ENCODE results near the gene NXPE3.
A peak's percentile ranks its signal among the peaks of the same experiment; 100 is the strongest.
"Not testable (repeated sequence)": the region's sequence is repeated elsewhere in the genome, so short reads cannot be mapped to it uniquely, and the experiment has no call there.

Gene NXPE3

DNA sequence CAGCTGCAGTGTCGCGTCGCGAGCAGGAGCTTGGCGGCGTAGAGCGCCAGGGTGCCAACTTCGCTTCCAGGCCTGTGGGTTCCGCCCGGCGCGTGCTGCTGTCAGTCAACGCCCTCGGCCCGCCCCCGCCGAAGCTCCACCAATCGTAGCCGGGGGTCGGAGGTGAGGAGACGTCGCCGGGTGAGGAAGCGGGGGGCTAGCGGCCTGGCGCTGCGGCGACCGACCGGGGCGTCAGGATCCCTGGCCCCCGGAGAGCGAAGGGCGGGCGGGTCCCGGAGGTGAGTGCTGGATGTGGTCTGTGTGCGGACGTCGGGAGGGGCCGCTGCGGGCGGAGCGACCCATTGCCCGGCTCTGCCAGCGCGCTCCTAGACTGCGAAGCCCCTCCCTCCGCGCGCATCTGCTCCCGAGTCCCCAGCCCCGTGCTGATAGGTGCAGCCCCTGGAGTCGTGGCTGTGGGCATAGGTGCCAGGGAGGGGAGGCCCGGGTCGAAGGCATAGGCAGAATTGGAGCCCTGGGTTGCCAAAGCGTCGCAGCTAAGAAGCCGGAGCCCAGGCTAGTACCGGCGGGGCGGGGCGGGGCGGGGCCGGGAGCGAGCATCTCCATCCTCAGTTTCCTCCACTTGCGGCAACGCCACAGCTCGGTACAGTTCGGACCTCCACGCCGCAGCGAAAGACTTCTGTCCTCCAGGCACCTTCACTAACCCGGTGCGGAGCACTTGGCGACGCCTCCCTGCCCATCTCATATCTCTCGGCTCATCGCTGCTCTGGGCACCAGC lies at the start of gene NXPE3:
Gene NXPE3, plus strand, starts transcription at position 165 of the 775 bp plus-strand sequence. CDS start 6,386 bp downstream, outside the sequence.
- DNase-seq (ENCODE audit: extremely low read depth in 1 of 2, low read depth in 1 of 2) = peak; percentile 85 to 91

GRCh38 chr3:101729586-101729985 lies 49.4 kb upstream of the NXPE3 start:
- no peak for DNase-seq (ENCODE audit: extremely low read depth in 1 of 2, low read depth in 1 of 2)

DNA sequence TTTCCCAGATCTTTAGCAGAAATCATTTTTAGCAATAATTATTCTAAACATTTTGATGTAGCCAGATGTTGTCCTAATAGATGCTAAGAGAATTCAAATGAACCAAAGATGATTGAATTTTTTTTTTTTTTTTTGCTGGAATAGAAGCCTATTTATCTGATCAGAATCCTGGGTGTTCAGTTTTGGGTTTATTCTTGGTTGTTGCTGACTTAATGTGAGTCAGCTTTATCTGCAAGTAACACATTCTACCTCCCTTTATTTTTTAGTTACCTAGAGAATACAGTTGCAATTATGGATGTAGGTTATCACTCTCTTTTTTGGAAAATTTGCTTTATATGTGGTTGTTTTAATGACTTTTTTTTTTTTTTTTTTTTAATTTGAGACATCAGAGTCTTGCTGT lies 48.2 kb upstream of the NXPE3 start:
- no peak for DNase-seq (ENCODE audit: extremely low read depth in 1 of 2, low read depth in 1 of 2)

- DNase-seq (ENCODE audit: extremely low read depth in 1 of 2, low read depth in 1 of 2) = no peak
These were observed 46.8 kb upstream of the NXPE3 start for GRCh38 chr3:101732240-101732641.

- no peak for DNase-seq (ENCODE audit: extremely low read depth in 1 of 2, low read depth in 1 of 2)
These were observed 43.2 kb upstream of the NXPE3 start for GRCh38 chr3:101735833-101736232.

GRCh38 chr3:101741914-101742313 lies 37.1 kb upstream of the NXPE3 start:
- DNase-seq (ENCODE audit: extremely low read depth in 1 of 2, low read depth in 1 of 2) = not testable (repeated sequence)

GRCh38 chr3:101744811-101745210 lies 34.2 kb upstream of the NXPE3 start:
- DNase-seq (ENCODE audit: extremely low read depth in 1 of 2, low read depth in 1 of 2) = no peak

- not testable (repeated sequence) for DNase-seq (ENCODE audit: extremely low read depth in 1 of 2, low read depth in 1 of 2)
These were observed 33.1 kb upstream of the NXPE3 start for GRCh38 chr3:101745934-101746333.

- DNase-seq (ENCODE audit: extremely low read depth in 1 of 2, low read depth in 1 of 2) = not testable (repeated sequence)
These were observed 25.5 kb upstream of the NXPE3 start for GRCh38 chr3:101753386-101754113.

DNA sequence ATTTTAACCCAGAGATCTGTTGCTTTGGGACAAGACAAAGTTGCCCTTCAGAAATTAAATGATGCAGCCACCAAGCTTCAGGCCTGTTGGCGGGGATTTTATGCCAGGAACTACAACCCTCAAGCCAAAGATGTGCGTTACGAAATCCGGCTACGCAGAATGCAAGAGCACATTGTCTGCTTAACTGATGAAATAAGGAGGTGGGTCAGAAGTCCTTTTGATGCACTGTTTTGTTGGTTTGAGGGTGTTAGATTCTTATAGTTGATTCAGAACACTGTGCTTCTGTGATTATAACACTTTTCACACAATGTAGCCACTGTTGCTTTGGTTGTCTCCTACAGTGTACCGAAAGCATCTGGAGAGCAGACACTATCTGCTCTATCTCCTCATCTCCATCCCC lies 20.8 kb upstream of the NXPE3 start:
- DNase-seq (ENCODE audit: extremely low read depth in 1 of 2, low read depth in 1 of 2) = no peak

DNA sequence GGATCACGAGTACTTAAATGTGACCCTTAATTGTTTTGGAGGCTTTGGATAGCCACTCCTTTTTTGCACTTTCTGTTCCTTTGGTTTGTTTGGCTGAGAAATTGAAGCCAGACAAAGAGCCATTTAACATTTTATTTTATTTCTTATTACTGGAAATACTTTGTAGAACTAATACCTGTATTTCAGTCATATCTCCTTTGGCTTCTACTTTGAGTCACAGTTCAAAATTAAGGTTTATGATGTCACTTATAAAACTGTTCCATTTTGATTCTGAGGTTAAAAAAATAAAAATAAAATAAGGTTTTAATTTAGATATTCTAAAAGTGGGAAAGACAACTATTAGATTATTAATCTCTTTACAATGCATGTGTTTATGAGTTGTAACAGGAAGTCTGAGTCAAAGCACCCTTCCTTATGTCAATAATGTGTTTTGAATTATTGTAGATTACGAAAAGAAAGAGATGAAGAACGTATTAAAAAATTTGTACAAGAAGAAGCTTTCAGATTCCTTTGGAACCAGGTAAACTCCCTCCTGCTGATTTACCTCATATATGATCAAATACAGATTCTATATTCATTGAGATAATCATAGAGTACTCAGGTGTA lies 16.9 kb upstream of the NXPE3 start:
- DNase-seq (ENCODE audit: extremely low read depth in 1 of 2, low read depth in 1 of 2) = no peak

DNA sequence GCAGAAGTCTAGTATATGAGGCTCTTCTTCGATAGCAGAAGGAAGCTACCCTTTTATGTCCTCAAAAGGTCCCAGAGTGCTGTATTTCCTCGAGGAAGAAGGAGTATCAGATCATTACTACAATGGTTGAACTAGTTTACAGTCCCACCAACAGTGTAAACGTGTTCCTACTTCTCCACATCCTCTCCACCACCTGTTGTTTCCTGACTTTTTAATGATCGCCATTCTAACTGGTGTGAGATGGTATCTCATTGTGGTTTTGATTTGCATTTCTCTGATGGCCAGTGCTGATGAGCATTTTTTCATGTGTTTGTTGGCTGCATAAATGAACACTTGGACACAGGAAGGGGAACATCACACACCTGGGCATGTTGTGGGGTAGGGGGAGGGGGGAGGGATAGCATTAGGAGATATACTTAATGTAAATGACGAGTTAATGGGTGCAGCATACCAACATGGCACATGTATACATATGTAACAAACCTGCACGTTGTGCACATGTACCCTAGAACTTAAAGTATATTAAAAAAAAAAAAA lies 1.2 kb upstream of the NXPE3 start:
- DNase-seq (ENCODE audit: extremely low read depth in 1 of 2, low read depth in 1 of 2) = not testable (repeated sequence)

DNA sequence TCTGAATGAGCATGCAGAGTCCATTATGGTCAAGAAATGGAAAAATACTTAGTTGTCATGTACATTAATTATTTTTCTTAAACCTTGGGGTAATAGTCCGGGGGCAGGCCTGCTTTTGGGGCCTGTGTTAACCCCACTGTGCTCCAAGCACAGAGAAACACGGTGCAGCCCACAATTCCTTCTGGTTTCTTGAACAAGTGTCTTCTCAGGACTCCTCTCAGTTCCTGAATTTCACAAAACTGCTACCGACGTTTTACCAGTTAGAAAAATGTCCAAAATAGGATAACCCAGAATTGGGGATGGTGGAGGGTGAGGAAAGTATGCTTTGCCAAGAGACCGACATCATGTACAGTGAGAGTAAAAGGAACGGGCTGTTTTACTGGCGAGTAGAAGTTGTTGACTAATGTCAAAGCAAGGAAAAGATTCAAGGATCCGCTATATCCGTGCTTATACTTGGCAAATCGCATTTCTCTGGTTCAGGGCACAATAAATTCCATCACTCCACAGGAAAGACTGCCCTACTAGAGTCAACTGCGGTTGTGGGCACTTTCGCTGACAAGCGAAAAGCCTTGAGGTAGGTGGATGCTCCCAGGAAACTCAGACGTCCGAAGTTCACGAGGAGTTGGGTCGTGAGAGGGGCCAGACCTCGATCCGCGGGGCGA lies 495 bp upstream of the NXPE3 start:
- DNase-seq (ENCODE audit: extremely low read depth in 1 of 2, low read depth in 1 of 2) = no peak

- no peak for DNase-seq (ENCODE audit: extremely low read depth in 1 of 2, low read depth in 1 of 2)
These were observed 891 bp downstream of the NXPE3 start for GRCh38 chr3:101779822-101780381.

- no peak for DNase-seq (ENCODE audit: extremely low read depth in 1 of 2, low read depth in 1 of 2)
These were observed 1.6 kb downstream of the NXPE3 start for GRCh38 chr3:101780661-101781060.

DNA sequence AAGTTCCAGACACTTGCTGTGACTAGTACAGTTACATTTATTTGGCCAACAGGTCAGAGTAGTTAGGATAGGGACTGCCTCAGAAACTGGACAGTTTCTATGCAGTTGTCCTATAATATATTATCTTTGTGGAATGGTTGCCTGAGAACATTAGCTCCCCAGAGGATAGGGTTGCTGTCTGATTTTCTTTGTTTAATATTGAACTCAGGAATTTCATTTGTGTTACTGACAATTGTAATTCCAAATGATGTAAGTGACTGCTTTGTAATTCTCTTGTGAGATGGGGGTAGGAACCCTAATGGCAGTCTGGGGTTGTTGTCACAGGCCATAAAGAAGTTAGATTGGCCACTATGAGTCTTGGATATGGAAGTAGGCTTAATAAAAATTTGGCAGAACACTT lies 2.2 kb downstream of the NXPE3 start:
- no peak for DNase-seq (ENCODE audit: extremely low read depth in 1 of 2, low read depth in 1 of 2)

DNA sequence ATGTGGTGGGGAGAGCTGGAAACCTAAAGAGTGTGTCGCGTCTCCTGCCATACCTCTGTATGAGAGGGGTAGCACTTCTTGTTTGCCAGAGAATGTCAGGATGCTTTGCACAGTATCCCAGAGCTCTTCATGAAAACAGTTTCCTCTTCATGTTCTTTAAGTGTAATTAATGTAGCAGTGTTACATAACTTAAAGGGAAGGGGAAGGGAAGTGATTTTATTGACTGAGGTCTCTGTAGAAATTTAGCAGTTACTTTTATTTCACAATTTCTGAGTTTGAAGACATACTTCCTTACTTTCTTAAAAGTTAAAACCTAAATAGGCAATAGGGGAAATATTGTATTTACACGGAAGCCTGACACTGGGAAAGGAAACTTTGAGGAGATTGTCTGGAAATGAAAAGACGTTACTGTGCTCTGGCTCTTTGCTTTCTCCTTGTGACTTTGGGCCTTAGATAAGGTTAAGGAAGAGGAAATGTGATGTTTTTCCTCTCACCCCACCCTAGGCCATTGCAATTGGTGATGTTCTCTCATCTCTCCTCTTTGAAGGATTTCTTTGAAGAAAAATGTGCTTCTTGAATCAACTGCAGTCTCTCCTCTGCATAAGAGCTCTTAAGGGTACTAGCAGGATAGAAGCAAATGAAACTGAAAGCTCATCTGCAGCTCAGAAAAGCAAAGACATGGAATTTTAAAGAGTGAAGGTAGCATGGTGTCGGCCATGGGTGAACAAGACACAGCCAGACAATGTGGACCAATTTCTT lies 6.0 kb downstream of the NXPE3 start:
- DNase-seq (ENCODE audit: extremely low read depth in 1 of 2, low read depth in 1 of 2) = no peak

DNA sequence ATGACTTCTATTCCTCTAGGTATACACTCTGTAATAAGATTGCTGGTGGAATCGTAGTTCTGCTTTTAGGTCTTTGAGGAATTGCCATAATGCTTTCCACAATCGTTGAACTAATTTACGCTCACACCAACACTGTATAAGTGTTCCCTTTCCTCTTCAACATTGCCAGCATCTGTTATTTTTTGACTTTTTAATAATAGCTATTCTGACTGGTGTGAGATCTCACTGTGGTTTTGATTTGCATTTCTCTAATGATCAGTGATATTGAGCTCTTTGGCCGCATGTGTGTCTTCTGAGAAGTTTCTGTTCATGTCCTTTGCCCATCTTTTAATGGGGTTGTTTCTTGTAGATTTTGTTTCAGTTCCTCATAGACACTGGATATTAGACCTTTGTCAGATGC lies 12.8 kb downstream of the NXPE3 start:
- DNase-seq (ENCODE audit: extremely low read depth in 1 of 2, low read depth in 1 of 2) = no peak

DNA sequence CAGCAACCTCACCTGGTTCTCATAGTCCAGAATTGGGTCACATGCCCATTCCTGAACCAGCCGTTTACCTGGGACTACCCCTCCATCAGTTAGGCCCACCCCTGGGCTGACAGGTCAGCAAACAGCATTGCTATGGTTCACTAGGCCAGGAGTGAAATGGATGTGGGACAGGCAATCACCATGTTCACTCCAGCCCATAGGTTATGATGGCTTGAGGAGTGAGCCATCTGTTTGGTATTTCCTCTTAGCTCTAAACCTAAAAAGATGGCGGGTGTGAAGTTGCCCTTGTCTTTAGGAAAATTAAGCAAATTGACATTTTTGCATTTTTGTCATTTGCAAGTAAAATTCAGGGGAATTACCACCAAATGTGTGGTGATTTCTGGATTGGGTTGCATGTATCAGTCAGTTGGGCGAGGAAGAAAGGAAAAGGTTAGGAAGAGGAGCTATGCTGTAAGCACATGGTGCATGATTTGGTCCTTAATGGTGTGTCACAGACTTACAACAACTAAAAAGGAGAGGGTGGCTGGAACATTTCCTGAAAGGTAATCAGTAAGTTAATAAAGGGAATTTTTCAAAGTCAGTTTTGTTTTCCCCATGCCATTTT lies 17.2 kb downstream of the NXPE3 start:
- no peak for DNase-seq (ENCODE audit: extremely low read depth in 1 of 2, low read depth in 1 of 2)

DNA sequence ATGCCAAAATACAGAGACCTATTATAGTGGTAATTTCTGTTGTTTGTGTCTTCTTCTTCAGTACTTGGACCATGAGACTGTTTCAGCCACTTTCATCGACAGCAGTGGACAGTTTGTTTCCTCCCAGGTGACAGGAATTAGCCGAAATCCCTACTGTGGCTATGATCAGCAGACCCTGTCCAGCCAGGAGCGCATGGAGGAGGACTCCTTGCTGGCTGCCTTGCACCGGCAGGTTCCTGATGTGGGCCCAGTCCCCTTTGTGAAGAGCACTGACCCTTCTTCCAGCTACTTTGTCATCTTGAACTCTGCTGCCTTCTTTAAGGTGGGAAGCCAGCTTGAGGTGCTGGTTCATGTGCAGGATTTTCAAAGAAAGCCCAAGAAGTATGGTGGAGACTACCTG lies 22.2 kb downstream of the NXPE3 start:
- no peak for DNase-seq (ENCODE audit: extremely low read depth in 1 of 2, low read depth in 1 of 2)

All from stimulated activated CD8-positive, alpha-beta memory T cell treated with anti-CD3 and anti-CD28 coated beads, Interleukin-7, amount 100 ng/mL, for 48 hours (primary cell).